Amniotic stem cell (primary cell): Measurements from ENCODE around the gene TYW1B.
"Not testable (repeated sequence)": the region's sequence is repeated elsewhere in the genome, so short reads cannot be mapped to it uniquely, and the experiment has no call there.

Experiments
- DNase-seq: peaks from one replicate; lab custom pipeline; 2025; lab: John Stamatoyannopoulos, UW

The TYW1B gene

DNA sequence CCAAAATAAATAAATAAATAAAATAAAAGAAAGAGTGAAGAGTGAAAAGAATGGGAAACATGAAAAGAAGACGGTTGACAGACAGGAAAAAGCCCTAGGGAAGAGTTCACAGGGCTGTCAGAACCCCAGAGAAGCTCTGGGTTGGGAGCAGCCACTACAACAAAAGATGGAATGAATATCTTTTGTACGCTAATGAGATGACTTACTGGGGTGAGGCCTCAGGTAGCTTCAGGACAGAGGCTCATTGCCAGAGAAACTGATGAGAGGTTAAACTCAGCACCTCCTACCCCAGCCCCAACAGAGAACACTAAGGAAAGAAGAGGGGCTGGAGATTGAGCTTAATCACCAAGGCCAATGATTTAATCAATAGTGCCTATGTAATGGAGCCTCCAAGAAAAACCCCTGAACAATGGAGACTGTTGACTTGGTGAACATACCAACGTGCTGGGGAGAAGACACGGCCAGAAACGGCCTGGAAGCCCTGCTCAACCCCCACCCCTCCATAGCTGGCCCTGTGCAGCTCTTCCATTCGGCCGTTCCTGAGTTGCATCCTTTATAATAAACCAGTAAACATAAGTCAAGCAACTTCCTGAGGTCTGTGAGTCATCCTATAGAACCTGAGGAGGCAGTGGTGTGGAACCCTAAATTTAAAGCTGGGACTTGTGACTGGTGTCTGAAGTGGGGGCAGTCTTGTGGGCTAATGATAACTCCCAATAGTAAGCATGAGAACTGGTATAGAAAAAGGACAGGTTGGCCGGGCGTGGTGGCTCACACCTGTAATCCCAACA, 11.4 kb downstream of the TYW1B start:
- not testable (repeated sequence) for DNase-seq

DNA sequence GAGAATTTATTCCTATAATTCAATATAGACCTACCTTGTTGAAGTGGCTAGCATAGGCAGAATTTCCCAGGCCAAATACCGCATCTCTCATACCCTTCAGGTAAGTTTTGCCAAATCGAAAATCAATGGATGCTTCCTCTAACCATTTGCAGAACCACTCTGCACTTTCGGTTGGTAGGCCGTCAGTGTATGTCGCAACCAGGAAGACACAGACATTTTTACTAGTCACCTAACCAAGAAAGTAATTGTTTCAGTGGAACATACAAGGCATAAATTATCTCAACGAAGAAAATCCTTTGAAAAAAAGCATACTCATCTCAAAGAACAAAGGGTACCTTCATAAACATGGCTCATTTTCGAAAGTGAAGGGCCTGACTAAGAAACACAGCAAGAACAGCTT, 17.6 kb downstream of the TYW1B start:
- not testable (repeated sequence) for DNase-seq

GRCh38 chr7:72808511-72808910, 19.5 kb downstream of the TYW1B start:
- DNase-seq, result not testable (repeated sequence)

DNA sequence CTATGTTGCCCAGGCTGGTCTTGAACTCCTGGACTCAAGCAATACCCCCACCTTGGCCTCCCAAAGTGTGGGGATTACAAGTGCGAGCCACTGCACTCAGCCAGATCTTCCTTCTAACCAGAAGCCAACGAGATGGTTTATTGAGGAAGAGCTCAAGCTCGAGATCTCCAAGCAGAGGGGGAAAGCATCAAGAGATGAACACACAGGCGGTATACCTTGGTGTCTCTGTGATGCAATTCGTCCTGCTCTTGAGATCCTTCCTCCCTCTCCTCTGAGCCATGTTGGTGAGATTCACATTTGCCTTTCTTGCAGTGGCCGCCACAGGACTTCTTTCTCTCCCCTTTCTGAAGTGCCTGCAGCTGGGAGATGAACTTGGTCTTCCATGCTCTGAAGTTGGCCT, 21.1 kb downstream of the TYW1B start:
- not testable (repeated sequence) for DNase-seq

DNA sequence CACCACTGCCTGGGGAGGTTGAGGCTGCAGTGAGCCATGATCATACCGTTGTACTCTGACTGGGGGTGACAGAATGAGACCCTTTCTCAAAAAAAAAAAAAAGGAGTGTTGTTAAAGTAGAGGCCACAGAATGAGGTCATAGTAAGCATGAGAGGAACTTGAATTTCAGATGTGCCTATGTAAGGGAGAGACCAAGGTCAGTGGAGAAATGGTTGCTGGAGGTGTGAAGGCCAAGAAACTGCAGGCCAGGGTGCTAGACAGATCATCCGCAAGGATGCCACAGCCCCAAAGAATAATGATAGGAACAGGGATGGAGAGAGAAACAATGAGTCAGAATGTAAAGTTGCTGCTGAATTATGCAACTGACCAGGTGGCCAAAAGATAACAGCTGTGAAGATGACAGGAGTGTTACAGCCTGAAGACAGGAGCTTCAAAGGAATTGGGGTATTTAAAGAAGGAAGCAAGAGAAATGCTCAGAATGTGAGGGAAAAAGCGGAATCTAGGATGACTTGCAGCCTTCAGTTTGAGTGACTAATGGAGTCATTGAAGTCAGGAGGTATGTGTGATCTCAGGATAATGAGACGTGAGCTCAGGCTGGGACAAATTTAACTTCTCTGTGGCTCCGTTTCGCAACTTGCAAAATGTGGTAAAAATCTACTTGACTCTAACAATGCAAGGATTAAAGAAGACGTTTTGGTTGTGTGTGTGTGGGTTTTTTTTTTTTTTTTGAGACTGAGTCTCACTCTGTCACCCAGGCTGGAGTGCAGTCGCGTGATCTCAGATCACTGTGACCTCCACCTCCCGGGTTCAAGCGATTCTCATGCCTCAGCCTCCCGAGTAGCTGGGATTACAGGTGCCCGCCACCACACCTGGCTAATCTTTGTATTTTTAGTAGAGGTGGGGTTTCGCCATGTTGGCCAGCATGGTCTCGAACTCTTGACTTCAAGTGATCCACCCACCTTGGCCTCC, 22.2 kb downstream of the TYW1B start:
- DNase-seq, result no peak

DNA sequence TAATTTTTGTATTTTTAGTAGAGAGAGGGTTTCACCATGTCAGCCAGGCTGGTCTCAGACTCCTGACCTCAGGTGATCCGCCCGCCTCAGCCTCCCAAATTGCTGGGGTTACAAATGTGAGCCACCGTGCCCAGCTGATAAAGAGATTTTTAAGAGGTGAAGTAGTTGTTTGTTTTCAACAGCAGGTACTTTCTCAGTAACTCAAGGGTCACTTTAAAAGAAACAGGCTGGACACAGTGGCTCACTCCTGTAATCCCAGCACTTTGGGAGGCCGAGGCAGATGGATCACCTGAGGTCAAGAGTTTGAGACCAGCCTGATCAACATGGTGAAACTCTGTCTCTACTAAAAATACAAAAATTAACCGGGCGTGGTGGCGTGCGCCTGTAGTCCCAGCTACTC, 24.2 kb downstream of the TYW1B start:
- DNase-seq, result not testable (repeated sequence)

DNA sequence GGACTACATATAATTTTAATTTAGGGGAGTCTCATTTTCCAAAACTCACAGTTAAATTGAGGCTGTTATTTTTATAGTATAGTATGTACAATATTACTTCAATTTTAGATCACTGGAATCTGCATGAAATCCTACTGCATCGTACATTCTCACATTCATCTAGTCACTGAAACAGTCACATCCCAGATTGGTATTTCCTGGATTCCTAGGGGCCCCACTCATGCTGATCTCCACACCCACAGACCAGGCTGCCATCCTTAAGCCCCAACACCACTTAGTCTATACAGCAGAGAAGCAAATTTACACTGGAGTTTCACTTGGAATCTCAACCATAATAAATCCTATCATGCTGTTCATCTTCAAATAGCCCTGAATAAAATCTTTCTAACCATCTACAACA, 26.4 kb downstream of the TYW1B start:
- DNase-seq, result not testable (repeated sequence)

- not testable (repeated sequence) for DNase-seq
These were observed 32.6 kb downstream of the TYW1B start for GRCh38 chr7:72795401-72795800.

DNA sequence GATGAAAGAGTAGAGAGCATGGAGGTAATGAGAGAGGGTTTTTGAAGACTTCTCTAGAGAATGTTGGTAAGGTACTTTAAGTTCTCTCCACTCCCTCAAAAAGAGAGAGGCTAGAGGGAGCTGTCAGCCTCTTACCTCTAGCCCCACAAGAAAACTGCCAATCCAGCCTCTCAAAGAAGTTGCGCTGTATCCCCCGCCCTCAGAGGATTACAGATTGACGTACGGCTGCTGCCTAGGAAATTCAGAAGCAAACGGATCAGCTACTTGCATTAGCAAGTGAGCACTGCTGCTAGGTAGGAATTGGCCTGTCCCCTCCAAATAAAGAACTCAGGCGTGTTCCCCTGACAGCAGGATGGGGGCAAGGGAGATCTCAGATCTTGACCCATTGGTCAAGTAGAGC, 34.2 kb downstream of the TYW1B start:
- DNase-seq, result no peak

DNA sequence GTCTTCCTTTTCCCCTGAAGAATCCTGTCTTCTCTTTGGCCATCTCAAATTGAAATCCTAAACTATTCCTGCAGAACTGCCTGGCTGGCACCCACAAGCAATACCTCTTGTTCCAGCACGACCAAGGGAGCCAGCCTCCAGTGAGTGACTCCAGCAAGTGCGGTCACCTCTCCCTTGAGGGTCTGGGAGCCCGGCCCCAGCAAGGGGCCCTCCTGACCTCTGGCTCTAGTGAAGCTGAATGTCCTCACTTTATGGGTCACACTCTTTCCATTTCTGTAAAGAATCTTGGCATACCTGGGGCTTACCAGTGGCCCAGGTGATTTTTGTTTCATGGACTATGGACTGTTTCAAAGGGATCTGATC, 37.3 kb downstream of the TYW1B start:
- DNase-seq, result not testable (repeated sequence)

DNA sequence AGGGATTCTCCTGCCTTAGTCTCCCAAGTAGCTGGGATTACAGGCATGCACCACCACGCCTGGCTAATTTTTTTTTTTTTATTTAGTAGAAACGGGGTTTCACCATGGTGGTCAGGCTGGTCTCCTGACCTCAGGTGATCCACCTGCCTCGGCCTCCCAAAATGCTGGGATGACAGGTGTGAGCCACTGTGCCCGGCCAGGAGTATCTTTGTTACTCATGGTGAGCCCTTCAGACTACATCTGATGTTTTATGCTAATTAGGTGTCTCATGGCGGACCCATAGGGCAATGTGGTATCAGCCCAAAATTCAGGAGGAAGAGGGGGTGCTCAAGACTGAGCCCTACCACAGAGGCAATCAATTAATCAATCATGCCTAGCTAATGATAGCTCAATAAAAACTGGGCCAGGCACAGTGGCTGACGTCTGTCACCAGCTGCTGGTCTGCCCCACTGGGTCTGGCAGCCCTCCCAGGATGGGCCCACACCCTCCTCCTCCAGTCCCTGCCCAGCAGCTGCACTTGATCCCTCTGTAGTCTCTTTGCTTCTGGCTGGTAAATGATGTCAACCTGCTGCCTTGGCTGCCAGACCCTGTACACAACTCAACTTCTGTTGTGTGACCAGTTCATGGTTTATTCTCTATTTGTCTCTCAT, 37.8 kb downstream of the TYW1B start:
- DNase-seq, result not testable (repeated sequence)

- DNase-seq, result no peak
These were observed 42.6 kb downstream of the TYW1B start for GRCh38 chr7:72785166-72785955.

DNA sequence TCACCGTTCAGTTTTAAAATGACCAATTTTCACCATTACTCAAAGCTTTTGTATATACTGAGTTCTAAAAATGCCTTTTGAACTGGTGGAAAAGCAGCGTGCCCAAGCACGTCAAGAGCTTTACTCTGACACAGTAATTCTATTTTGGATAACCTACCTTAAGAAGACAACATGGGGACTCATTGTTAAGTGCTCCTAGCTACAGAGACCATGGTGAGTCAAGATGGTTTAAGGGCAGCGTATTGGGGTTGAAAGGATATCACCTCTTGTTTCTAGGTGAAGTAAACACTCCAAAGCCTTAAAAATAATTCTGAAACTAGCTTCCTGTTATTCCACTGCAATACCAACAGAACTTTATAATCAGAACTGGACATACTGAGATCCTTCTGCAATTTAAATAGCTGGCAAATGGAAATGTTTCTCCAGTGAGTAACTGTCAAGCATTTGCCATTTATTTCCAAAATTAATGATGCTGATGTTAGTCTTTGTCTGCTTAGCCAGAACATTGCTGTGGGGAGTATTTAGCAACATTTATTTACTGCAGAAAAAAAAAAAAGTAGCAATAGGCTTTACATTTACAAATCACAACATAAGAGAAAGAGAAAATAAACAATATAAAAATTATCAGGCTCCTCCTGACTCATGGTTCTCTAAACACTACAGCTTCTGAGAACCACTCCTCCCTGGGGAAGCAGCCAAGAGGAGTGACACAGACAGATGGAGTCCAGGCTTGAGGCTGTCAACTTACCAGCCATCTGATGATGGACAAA, 44.2 kb downstream of the TYW1B start:
- DNase-seq, result peak; percentile 34

- DNase-seq, result no peak
These were observed 46.4 kb downstream of the TYW1B start for GRCh38 chr7:72781631-72782030.

GRCh38 chr7:72781161-72781560, 46.8 kb downstream of the TYW1B start:
- DNase-seq, result no peak

- not testable (repeated sequence) for DNase-seq
These were observed 47.6 kb downstream of the TYW1B start for GRCh38 chr7:72780289-72780894.

DNA sequence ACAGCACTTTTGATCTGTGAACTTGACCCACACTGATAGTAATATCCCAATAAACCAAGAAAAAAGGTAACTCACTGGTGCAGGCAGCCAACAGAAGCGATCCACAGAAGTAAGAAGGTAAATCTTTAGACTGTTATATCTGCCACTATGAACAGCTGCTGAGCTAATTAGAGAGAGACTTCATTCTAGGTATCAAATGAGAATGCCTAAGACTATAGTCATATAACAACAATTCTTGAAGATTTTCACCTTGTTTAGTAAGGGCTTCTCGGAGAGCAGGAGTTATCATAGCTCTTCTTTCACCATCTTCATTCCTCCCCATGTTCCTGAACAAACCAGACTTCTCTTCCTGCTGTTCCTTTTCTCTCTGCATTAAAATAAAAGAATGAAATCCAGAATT, 50.8 kb downstream of the TYW1B start:
- not testable (repeated sequence) for DNase-seq

GRCh38 chr7:72772627-72773026, 55.4 kb downstream of the TYW1B start:
- not testable (repeated sequence) for DNase-seq

DNA sequence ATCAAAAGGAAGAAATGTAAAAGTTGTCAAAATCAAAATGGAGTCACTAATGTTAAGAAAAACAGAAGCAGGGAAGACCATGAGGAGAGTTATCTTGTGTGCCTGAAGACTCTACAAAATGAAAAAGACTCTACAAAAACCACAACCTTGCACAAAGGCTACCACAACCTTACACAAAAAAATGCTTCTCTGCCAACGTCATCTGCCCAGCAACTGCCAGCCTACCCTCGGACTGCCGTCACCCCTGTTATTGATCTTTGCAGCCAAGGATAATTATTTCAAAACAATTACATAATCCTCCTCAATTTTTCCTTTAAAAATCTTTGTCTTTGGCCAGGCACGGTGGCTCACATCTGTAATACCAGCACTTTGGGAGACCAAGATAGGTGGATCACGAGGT, 61.0 kb downstream of the TYW1B start:
- DNase-seq, result not testable (repeated sequence)

- DNase-seq, result no peak
These were observed 67.4 kb downstream of the TYW1B start for GRCh38 chr7:72760602-72761001.
